KOPT-K1 (cell line): ENCODE results near the gene CRYM.
"Not testable (repeated sequence)": the region's sequence is repeated elsewhere in the genome, so short reads cannot be mapped to it uniquely, and the experiment has no call there.

Experiments
- H3K27ac ChIP-seq: fragments of 200-600 bp; sonication (generic); 2 replicates; pipeline ENCODE4 v1.5.1; 2016; ENCODE audit warnings: antibody characterized with exemption, mild to moderate bottlenecking, low read depth, low read length; ENCODE audit not compliant: poor library complexity, severe bottlenecking
- H3K36me3 ChIP-seq: fragments of 200-600 bp; sonication (generic); 2 replicates; pipeline ENCODE4 v1.5.1; 2017; ENCODE audit warnings: antibody characterized with exemption, mild to moderate bottlenecking, low read length, moderate library complexity; ENCODE audit not compliant: insufficient read depth
- H3K9me3 ChIP-seq: fragments of 200-600 bp; sonication (generic); 2 replicates; pipeline ENCODE4 v1.5.1; 2017; ENCODE audit warnings: antibody characterized with exemption, low read length, mild to moderate bottlenecking; ENCODE audit not compliant: insufficient read depth, poor library complexity, severe bottlenecking

Gene CRYM

DNA sequence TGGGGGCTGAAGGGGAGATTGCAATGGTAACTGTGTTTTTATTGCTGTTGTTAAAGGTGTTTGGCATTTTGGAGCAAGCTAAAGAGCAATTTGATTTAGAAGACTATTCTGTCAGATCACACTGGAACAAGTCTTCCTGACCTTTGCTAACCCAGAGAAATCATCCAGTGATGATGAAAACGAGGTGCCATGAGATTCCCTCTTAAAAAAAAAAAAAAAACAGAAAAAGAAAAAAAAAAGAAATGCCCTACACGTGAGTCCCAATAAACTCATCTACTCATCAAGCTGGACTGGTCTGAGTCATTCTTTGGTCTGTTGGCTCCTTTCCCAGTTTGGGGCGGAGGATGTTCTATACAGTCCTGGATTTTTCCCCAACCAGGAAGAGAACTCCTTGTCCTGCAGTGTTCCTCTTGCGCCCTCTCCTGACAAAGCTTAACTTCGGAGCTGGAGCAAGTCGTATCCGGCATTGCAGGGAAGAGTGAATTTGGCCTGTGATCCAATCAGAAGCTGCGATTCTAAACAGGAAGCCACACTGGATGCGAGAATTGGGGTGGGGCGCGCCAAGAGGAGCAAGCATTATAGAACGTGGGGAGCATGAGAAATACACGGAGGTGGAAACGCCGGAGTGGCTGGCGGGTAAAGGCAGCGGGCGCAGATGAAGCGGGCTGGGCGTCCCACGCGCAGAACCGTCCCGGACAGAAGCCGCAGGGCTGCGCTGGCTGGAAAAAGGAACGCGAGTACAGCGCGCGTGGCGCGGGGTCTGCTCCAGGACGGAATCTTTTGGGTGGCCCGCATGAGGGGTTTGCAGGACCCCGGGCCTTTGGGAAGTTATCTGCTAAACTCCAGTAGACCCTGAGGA is 22.4 kb upstream of the CRYM start:
- no peaks in the 10 kb centered on the region for H3K9me3 ChIP-seq
- no peaks in the 10 kb centered on the region for H3K36me3 ChIP-seq
- peak overlapping the region; percentile 36 for H3K27ac ChIP-seq

DNA sequence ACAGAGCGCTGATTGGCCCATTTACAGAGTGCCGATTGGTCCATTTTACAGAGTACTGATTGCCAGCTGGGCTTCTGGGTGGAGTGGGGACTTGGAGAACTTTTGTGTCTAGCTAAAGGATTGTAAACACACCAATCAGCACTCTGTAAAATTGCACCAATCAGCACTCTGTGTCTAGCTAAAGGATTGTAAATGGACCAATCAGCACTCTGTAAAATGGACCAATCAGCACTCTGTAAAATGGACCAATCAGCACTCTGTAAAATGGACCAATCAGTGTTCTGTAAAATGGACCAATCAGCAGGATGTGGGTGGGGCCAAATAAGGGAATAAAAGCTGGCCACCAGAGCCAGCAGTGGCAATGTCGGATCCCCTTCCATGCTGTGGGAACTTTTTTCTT is 11.7 kb upstream of the CRYM start:
- H3K36me3 ChIP-seq, H3K27ac ChIP-seq: not testable (repeated sequence)
- H3K9me3 ChIP-seq = peaks cover 12% of the 10 kb centered on the region

DNA sequence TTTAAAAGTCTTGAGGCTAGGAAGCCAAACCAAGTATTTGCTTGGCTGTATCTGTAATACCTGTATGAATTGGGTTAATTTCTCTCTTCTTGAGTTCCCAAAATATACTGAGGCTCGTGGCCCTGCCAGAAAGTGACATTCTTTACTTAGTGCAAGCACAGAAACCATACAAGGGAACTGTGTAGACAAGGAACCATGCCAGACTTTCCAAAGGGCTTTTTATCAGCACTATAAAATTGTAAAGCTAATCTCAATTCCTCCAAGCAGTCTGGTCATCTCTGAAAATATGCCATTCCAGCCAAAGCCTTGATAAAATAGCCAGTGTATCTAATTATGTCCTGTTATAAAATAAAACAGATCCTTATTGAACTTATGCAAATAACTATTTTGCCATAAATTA is 7.2 kb upstream of the CRYM start:
- no peak overlapping the region for H3K27ac ChIP-seq
- H3K9me3 ChIP-seq = peaks cover 29% of the 10 kb centered on the region
- no peaks in the 10 kb centered on the region for H3K36me3 ChIP-seq

DNA sequence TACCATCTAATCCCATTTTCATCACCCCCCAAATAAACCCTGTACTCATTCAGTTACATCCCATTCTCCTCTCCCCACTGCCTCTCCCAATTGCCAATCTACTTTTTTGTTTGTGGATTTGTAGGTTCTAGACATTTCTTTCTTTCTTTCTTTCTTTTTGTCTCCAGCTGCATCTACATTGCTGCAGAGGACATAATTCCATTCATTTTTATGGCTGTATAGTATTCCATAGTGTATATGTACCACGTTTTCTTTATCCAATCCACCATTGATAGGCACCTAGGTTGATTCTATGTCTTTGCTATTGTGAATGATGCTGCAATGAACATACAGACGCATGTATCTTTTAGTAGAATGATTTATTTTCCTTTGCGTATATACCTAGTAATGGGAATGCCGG is 6.3 kb upstream of the CRYM start:
- Histone ChIP-seq H3K36me3 (no peaks in the 10 kb centered on the region), H3K27ac (no peak overlapping the region), H3K9me3 (peaks cover 21% of the 10 kb centered on the region)

DNA sequence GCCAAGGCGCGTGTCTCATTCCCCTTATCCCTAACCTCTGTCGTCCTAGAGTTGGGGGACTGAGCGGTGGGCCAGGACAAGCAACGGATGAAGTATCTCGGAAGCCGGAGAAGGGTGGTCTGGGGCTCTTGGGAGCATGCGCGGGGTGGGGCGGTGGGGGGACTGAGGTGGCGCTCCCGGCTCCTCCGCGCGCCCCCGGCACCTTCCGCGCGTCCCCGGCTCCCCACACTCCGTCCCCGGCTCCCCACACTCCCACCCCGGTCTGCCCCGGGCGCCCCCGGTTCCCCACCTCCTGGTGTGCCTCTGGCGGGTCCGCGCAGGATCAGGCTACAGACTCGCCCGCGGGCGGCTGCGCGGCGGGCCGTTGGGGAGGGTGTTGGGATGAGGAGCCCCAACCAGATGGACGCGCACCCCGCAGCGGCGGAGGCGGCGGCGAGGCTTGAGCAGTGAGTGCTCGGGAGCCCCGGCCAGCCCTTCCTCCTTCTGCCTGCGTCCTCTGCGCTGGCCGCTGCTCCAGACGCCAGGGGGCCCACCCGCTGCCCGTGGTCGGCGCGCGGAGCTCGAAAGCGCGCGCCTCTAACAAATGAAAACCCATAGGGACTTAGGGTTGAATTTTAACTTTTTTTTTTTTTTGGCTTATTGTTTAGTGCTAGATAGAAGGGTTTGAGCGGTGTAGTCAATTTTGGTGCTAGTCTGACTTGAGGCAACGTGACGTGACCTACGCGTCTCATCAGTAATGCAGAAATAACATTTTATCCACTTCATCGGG is 5.6 kb upstream of the CRYM start:
- Histone ChIP-seq H3K27ac (no peak overlapping the region), H3K36me3 (no peaks in the 10 kb centered on the region), H3K9me3 (peaks cover 19% of the 10 kb centered on the region)

DNA sequence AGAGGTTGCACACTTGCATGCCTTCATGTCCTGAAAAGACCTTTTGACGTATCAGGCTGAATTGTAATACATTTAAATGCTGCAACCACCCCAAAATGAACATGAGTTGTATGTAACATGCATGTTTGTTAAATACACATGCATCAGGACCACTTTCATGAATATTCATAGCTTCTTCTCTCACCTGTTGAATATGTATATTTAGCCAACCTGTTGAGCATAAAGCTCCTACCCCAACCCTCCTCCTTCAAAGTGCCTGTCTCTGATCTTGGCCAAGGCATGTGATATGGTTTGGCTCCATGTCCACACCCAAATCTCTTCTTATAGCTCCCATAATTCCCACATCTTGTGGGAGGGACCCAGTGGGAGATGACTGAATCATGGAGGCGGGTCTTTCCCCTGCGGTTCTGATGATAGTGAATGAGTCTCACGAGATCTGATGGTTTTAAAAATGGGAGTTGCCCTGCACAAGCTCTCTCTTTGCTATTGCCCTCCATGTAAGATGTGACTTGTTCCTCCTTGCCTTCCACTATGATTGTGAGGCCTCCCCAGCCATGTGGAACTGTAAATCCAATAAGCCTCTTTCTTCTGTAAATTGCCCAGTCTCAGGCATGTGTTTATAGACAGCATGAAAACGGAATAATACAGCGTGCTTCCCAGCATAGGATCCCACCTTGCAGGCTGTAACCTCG is 3.8 kb upstream of the CRYM start:
- Histone ChIP-seq H3K27ac (no peak overlapping the region), H3K9me3 (peaks cover 19% of the 10 kb centered on the region)

DNA sequence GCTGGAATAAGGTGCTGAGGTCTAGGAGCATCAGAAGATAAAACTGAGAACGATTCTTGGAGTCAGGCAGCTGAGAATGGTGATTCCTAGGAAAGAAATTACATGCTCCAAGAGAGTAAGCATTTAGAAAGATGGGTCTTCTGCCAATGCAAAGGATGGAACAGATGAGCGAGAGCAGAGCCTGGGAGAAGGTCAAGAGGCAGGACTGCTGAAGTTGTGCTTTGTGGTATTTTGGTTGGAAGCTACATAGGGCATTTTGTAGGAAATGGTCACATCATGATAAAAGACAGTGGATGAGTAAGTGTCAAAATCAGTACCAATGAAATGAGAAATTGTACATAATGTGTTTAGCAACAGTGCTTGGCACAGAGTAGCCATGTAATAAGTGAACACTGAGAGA is 1.4 kb upstream of the CRYM start:
- Histone ChIP-seq H3K9me3 (peaks cover 15% of the 10 kb centered on the region), H3K27ac (no peak overlapping the region), H3K36me3 (no peaks in the 10 kb centered on the region)

More for the DNA sequence above, 3.8 kb upstream of the CRYM start:
- no peaks in the 10 kb centered on the region for H3K36me3 ChIP-seq

DNA sequence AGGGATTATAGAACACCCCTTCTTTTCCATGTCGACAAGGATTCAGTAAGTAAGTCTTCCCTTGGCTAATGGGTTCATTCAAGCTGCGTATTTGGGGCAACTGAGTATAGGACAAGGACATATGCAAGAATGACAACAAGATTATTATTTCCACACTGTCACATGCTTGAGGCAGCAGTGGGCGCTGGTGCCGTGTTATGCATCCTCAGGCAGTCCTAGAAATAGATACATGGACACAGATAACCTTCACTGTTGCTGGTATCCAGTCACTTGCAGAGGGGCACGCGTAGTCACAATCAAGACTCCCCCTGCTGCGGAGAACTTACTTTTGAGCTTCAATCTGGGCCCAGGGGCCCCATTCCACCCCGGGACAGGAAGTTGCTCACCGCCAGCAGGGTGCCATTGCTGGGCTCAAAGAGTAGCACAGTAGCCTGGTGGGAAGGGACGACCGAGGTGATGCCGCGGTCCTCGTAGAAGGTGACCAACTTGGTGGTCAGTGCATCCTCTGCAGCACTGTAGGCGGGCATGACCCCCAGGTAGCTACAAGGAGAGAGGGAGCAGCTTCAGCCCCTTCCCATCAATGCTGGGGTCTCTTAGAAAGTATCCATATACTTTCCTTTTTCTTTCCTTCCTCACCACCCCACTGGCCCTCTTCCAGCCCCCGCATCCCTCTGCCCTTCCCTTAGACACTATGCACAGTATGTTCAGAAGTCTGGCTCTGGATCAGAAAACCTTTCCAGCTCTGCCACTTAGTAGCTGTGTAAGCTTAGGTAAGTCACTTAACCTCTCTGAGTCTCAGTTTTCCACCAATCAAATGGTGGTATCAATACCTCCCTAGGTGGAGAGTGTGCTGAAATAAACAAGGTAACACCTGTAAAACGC is 804 bp downstream of the CRYM start:
- H3K36me3 ChIP-seq = no peaks in the 10 kb centered on the region
- H3K9me3 ChIP-seq = peaks cover 10% of the 10 kb centered on the region
- H3K27ac ChIP-seq = no peak overlapping the region

DNA sequence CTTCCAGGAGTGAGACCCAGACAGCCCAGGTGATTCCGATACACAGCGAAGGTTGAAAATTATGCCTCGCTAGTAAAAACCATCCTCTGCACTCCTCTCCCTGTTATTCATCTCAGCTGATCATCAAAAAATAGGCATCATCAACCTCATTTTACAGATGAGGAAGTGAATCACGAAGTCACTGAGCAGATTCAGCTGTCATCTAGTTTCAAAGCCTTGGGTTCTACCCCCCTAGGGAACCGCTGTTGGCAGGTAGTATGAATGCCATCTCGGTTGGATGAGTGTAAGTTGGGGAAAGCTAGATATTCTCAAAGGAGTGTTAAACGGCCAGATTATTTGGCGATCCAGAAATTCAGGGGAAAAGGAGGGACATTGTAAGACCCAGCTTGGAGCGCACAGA is 2.0 kb downstream of the CRYM start:
- H3K27ac ChIP-seq = no peak overlapping the region
- no peaks in the 10 kb centered on the region for H3K36me3 ChIP-seq
- H3K9me3 ChIP-seq = no peaks in the 10 kb centered on the region

DNA sequence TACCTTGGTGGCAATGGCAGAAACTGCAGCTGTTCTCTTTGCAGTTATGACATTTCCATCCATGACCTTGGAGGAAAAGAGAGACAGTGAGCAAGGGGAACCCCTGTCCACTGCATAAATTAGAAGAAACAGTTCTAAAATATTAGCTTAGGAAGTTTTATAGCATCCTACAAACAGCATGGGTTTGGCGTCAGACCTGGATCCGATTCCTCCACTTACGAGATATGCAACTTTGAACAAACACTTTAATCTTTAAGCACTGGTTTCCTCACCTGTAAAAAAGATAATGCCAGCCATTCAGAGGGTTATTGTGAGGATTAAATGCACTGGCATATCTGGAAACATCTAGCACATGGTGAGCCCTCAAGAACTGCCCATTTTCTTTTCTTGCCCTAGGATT is 2.6 kb downstream of the CRYM start:
- Histone ChIP-seq H3K9me3 (no peaks in the 10 kb centered on the region), H3K27ac (no peak overlapping the region), H3K36me3 (no peaks in the 10 kb centered on the region)

DNA sequence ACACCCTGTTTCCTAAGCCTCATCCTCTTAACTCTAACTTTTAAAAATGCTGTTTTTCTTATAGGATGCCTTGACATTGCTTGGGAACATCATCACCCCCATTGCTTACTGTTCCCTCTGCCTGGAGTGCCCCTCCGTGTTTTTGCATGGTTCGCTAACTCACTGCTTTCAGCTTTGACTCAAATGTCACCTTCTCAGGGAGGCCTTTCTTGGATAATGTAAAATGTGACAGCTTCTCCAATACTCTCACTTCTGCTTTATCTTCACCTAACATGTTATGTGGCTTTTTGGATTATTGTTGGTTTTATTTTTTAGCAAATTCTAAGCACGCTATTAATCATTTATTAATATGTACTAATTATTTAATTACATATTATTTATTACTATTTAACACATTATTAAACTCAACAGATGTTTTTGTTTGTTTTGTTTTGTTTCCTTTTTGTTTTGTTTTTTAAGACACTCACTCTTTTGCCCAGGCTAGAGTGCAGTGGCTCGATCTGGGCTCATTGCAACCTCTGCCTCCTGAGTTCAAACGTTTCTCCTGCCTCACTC is 3.8 kb downstream of the CRYM start:
- Histone ChIP-seq H3K36me3 (no peaks in the 10 kb centered on the region), H3K27ac (no peak overlapping the region), H3K9me3 (no peaks in the 10 kb centered on the region)

DNA sequence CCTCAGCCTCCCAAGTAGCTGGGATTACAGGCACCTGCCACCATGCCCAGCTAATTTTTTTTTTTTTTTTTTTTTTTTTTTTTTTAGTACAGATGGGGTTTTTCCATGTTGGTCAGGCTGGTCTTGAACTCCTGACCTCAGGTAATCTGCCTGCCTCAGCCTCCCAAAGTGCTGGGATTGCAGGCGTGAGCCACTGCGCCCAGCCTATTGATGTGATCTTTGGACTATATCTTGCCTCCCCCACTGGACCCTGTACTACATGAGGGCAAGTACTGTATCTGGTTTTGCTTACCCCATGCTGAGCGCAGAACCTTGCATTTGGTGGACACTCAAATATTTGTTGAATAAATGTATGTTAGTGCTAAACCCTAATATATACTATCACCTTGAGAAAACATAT is 5.3 kb downstream of the CRYM start:
- H3K9me3 ChIP-seq, H3K27ac ChIP-seq, H3K36me3 ChIP-seq: not testable (repeated sequence)

DNA sequence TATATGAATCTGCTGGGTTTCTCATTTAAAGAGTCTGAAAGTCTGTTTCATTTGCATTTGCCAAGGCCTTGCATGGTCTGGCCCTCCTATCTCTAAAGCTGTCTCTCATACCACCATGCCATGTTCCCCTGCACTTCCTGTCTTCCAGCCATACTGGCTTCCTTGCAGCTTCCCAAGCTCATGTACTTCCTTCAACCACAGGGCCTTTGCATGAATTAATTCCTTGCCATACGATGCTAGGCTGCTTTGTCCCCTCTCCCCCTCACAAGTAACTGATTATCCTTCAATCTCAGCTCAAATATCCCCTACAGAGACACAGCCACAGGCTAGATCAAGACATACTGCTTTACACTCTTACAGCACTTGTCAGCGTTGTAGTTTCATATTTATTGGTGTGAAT is 5.8 kb downstream of the CRYM start:
- Histone ChIP-seq H3K9me3 (no peaks in the 10 kb centered on the region), H3K36me3 (no peaks in the 10 kb centered on the region), H3K27ac (no peak overlapping the region)

DNA sequence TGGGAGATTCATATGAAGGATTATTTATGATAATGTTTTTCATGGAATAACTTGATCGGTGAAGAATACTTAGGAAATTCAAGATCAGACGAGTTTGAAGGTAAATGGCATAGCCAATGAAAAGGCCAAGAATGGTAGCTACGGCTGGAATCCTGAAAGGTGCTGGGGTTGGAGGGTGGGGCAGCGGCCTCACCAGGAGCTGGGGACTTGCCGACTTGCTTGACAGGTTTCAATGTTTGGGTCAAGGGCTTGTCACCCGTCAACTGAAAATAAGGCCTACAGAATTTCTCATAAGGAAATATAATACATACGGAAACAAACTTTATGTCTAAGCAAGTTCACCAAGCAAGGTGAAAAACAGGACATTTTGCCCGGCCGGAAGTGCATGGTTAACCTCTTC is 9.9 kb downstream of the CRYM start:
- H3K9me3 ChIP-seq = no peaks in the 10 kb centered on the region
- H3K27ac ChIP-seq = no peak overlapping the region
- H3K36me3 ChIP-seq = no peaks in the 10 kb centered on the region
